ENCODE data around the gene AGAP3. TPM values are rescaled to one million over a fixed set of nuclear protein-coding genes. Genes with fewer than 3 reads are reported as not detected.

Gene AGAP3
- polyA plus RNA-seq, 1 donor, result 65.0 TPM

- no peak for DNase-seq
Measured at GRCh38 chr7:151123158-151123821, 37.0 kb downstream of the AGAP3 start.

- peak; percentile 86 for DNase-seq
Measured at GRCh38 chr7:151123822-151124464, 37.7 kb downstream of the AGAP3 start.

DNA sequence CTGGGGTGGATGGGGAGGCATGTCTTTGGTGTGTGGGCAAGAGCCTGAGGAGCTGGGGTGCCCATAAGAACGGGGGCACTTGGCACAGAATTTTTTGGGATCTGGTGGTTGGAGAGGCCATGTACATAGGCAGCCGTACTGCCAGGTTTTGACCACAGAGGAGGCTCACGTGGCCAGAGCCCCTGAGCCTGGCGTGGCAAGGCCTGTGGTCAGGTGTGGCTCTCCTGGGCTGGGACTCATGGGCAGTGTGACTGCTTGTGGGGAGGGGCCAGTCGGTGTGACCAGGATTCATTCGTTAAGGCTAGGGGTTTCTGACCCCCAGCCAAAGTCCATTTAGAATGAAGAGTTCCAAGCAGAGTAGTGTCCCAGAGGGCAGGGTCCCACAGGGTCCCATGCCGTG lies 38.2 kb downstream of the AGAP3 start:
- no peak for DNase-seq

DNA sequence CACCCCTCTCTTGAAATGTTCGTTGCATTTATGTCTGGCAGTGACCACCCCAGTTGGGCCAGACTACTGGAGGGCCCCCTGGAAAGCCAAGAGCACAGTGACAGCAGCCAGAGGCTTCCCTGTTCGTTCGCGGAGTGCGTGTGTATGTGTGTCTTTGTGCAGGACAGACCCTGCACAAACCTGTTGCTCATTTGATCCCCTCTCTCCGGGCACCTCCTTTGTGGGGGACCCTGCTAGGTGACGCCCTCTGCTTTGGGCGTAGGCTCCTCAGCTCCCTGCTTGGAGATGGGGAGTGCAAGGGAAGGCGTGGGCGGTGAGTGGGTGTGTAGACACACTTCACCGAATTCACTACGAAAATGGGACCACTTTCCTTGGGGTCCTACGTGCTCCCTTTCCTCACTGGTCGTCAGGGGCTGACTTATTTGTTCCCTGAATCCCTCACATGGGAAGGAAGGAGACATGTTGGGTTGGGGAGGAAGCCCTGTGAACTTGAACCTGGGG lies 38.7 kb downstream of the AGAP3 start:
- DNase-seq, result no peak

DNA sequence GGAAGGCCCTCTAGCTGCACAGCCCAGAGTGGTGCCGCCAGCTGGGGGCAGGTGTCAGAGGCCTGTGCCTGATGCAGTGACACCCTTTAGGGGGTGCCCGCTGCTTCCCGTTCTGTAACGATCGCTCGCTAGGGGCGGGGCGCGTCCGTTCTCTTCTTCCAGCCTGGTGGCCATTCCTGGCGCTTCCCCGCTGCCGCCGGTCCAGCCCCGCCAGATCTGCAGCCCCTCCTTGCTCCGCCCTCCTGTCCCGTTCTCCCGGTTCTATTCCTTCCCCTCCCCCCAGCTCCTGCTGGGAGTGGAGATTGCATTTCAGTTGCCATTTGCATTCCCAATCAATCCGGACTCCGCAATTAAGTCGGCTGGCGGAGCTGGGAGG lies 39.2 kb downstream of the AGAP3 start:
- peak; percentile 53 for DNase-seq

DNA sequence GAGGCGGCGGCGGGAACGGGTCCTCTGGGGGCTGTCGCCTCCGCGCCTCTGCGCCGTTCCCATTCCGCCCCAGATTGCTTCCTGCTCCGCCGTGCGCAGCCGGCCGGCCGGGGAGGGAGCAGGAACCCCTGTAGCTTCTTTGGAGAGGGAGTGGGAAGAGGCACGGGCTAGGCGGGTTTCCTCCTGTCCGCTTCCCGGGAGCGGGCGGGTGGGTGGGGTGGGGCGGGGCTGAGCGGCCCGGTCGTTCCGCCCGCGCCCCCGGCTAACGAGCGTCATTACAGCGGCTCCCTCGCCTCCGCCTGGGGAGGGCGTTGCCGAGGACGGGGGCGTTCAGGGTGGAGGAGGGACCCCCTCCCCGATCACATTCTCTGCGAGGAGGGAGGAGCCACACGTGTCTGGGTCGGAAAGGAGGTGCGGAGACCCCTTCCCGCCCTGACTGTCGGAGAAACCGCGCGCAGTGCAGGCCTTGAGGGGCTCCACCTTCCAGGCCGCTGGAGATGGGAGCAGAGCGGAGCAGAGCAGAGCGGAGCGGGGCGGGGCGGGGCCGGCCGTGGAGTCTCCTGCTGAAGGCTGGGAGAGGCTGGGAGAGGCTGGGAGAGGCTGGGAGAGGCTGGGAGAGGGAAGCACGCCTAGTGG lies 39.7 kb downstream of the AGAP3 start:
- DNase-seq, result no peak

GRCh38 chr7:151126491-151127137 lies 40.3 kb downstream of the AGAP3 start:
- no peak for DNase-seq

- no peak for DNase-seq
Measured at GRCh38 chr7:151128144-151128543, 41.9 kb downstream of the AGAP3 start.

DNA sequence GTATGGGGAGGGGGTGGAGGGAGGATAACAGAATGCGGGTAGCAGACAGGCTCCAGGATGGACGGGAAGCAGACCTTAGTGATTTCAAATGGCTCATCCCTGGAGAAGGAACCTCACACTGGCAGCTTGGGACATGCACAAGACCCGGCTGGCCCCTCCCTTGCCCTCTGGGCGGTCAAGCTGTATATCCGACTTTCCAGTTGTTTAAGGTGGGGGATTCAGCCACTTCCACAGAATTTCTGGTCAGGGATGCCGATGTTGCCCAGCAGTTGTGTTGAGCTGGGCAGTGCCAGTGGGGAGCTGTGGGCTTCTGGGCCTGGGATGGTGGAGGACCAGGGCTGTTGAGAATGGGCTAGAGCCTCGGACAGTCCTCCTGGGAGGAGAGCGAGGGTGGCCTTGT lies 42.4 kb downstream of the AGAP3 start:
- no peak for DNase-seq

GRCh38 chr7:151129117-151129959 lies 43.1 kb downstream of the AGAP3 start:
- DNase-seq, result no peak

- no peak for DNase-seq
Measured at GRCh38 chr7:151129960-151130591, 43.8 kb downstream of the AGAP3 start.

DNA sequence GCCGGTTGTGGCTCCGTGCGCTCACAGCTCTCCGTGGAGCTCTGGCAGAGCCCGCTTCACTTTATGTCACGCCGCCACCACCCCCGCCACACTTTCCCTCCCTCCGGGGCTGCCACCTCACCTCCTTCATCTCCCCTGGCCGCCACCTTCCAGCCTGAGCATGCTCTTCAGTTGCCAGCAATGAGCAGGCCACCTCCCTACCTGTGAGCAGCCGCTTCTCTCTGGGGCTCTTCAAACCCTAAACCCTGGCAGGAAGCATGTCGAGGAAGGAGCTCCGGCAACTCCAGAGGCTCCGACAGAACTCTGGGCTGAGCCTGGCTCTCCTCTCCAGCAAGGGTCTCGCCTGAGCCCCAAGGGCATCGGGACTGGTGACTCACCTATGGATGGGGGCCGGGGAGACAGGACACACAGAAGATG lies 44.5 kb downstream of the AGAP3 start:
- DNase-seq, result no peak

GRCh38 chr7:151131224-151131591 lies 44.9 kb downstream of the AGAP3 start:
- DNase-seq, result no peak

DNA sequence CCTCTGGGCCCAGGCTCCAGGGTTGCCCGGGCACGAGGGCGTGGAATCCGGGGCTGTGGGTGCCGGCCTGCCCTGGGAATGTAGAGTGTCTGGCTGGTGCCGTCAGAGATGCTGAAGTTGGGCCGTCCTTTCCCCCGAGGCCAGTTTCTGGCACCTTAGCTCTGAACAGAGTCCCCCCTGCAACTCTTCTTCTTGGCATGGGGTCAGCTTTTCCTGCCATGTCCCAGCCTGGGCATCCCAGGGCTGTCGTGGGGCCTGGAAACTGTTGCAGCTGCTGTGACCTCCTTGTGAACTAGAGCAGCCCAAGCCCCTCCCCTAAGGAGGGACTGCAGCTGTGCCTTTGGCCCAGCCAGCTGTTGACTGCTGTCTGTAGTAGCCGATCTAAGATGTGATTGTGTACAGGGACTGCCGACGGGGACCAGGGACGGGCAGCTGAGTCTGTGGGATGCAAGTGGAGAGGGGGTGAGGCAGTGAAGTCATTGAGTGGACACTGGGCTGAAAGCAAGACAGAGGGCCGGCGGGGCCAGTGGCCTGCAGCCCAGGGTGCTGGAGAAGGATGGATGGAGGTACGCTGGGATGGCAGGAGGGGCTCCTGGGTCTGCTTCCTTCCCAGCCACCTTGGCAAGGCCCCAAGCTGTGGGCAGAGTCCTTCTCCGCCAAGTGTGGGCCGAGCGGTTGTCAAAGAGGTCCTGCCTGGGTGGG lies 45.5 kb downstream of the AGAP3 start:
- DNase-seq, result peak; percentile 42

DNA sequence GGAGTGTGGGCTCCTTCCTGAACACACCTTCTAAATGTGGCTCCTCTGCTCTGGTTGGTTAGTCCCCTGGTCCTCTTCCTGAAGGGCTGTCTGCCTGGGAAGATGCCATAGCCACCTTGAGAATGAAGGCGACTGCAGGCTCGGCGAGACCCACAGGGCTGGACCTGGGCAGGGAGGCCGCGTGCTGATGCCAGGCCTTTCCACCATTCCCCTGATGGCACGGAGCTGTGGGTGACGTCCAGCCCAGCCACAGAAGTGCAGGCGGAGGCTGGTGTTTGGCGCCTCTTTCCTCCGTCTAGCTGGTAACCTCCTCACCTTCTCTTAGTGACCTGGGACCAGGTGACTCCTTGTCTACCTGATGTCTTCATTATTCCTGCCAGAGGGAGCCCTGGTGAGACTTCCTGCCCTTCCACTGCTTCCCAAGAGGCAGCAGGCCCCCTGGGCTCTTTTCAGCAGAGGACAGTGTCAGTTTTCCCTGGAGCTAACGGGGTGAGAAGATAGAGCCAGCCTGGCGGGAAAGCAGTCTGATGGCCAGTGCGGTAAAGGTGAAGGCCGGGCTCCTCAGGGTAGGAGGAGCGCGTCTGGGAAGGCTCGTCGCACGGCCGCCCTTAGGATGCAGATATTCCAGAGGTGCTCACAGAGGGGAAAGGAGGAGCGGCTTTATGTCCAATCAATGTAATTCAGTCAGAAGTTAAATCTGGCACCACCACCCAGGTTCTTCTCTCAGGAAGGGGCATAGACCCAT lies 46.4 kb downstream of the AGAP3 start:
- DNase-seq, result no peak

DNA sequence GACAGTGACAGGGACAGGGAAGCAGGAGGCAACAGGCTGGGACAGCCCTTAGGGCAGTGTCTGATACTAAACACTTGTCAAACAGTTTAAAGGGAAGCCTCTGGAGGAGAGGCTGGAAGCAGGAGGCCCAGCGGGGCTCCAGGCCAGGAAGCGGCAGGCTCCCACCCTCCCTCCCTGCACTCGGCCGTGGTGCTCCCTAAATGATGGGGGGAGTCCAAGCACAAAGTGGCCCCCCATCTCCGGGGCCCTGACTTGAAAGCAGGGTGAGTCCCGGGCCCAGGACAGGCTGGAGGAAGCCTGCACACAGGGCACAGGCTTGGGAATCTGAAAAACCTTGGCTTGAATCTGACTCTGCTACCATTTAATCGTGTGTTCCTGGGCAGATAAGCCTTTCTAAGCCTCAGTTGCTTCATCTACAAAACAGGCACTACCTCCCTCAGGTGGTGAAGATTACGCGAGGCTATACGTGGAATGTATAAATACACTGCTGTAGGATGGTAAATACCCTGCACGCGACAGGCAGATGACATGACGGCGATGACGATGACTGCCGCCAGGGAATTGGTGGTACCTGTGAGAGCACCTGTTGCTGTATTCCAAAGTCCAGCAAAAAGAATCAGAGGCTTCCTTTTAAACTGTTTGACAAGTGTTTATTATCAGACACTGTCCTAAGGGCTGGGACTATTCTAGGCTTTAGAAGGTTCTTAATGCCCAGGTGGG lies 47.2 kb downstream of the AGAP3 start:
- no peak for DNase-seq

- no peak for DNase-seq
Measured at GRCh38 chr7:151133986-151134742, 47.9 kb downstream of the AGAP3 start.

GRCh38 chr7:151134743-151135524 lies 48.7 kb downstream of the AGAP3 start:
- no peak for DNase-seq

All from left kidney (tissue), 2 donors.